ENCODE results near the gene ZNF688.
A peak's percentile ranks its signal among the peaks of the same experiment; 100 is the strongest.
"Not testable (repeated sequence)": the region's sequence is repeated elsewhere in the genome, so short reads cannot be mapped to it uniquely, and the experiment has no call there.

The ZNF688 gene

GRCh38 chr16:30571445-30572322 is at the start of gene ZNF688:
TSS of gene ZNF688 (minus strand) at chr16:30571714. CDS start at chr16:30571629, 85 bp downstream.
- DNase-seq, result peak; percentile 98

DNA sequence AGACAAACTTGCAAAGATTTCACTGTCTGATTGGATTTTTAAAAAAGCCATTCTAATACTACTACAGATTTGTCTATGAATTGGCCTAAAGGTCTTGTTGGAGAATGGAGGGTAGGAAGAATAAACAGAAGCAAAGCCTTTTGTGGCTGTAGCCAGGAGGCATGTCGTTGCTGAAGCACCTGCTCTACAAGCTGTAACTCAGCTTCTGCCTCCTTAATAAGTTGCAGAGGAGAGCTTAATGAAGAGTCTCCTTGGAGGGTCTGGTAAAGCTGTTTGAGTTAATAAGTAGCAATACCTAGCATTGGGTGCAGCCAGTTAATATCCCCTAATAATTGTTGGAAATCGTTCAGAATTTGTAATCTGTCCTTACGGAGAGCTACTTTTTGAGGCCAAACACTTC is 48.7 kb upstream of the ZNF688 start:
- no peak for DNase-seq

DNA sequence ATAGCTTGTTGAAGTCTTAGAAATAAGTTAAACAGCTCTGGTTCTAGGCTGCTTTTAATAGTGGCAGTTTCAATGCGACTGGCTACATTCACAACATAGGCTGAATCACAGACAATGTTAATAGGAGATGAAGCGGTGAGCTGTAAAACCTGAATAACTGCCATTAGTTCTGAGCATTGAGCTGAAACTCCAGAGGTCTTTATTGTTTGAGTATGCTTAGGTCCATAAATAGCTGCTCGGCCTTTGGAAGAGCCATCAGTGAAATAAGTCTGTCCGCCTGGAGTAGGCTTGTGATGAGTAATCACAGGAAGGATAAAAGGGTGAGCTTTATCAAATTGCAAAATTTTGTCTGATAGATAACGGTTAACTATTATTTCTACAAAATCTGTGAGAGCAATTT is 48.1 kb upstream of the ZNF688 start:
- DNase-seq, result no peak

GRCh38 chr16:30619202-30619601 is 47.7 kb upstream of the ZNF688 start:
- DNase-seq, result no peak

GRCh38 chr16:30615358-30616091 is 44.0 kb upstream of the ZNF688 start:
- DNase-seq, result peak; percentile 85

DNA sequence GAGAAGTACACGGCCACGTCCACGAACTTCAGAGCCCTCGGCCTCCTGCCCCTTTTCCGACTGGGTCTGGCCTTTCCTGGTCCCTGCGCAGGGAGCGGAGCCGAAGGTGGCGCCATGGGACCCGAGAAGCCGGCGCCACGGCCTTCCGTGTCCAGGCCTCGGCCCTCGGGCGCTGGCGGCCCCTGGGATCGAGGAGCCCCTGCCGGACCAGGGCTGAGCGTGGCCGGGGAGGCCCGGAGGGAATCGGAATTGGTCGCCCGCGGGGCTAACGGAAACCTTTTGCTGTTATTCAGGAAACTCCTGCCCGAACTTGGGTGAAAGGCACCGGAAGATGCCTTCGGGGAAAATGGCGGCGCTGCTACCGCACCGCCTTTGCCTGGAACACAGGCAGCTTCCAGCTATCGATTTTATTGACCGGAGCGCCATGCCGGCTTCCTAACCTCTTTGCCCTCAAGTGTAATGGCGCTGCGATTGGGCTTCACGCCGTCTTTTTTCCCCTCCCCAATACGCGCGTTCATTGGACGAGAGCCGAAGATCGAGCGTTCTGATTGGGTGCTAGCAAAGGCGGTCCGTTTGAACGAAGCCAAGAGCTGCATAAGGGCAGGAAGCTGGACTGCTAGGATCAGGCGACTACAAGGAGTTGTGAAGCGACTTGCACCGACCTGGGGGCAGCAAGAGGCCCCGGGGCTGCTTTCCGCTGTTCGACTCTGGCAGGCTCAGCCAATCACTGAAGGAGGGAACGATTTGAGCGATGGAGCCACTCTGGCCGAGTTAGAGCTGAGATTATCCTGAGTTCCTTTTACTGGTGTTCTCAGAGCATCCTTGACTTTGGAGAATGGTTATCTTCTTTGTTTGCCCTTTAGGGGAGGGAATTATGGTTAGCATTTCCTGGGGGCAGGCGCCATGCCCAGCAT is 38.7 kb upstream of the ZNF688 start, which contains the start of gene ZNF689:
Gene ZNF689 (minus strand): TSS at position 464 of the 914 bp plus-strand sequence. CDS start 348 bp downstream, at position 116.
- DNase-seq, result peak; percentile 93

GRCh38 chr16:30609002-30609925 is 37.8 kb upstream of the ZNF688 start:
- DNase-seq, result peak; percentile 44

DNA sequence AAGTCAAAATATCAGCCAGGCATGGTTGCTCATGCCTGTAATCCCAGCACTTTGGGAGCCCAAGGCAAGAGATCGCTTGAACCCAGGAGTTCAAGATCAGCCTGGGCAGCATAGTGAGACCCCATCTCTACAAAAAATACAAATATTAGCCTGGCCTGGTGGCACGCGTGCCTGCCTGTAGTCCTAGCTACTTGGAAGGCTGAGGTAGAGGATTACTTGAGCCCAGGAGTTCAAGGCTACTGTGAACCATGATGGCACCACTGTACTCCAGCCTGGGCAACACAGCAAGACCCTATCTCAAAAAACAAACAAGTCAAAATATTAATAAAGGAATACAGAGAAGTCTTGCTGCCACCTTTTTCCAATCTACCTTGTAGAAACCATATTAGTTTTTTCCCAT is 34.5 kb upstream of the ZNF688 start:
- DNase-seq, result no peak

DNA sequence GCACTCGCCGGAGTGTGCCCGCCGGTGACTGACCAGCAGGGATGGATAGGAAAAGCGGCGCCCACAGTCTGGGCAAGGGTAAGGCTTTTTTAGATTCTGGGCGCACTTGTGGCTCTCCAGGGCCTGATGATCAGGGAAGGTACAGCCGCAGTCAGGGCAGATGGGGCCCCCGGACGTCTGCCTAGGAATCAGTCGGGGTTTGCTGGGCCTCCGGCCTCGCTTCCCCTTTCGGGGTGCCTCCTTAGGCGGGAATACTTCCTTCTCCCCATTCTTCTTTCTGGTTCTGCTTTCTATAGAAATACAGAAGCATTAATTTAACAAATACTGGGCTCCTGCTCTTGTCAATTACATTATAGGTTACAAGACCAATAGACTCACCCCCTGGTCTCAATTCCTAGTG is 33.6 kb upstream of the ZNF688 start:
- no peak for DNase-seq

DNA sequence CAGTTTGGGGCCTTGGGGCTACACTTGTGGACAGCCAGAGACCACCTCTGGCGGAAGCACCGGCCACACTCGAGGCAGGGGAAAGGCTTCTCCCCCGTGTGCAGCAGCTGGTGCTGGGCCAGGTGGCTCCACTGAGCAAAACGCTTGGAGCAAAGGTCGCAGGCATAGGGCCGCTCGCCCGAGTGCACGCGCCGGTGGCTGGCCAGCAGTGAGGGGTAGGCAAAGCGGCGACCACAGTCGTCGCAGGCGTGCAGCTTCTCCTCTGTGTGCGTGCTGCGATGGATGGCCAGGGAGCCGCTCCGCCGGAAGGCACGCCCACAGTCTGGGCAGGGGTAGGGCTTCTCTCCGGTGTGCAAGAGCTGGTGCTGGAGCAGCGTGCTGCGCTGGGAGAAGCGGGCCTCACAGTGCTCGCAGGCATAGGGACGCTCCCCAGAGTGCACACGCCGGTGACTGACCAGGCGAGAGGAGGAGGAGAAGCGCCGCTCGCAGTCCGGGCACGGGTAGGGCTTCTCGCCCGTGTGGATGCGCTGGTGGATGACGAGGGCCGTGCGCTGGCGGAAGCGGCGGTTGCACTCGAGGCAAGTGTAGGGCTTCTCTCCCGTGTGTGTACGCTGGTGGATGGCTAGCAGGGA is 32.9 kb upstream of the ZNF688 start:
- DNase-seq, result no peak

GRCh38 chr16:30603945-30604315 is 32.4 kb upstream of the ZNF688 start:
- no peak for DNase-seq

DNA sequence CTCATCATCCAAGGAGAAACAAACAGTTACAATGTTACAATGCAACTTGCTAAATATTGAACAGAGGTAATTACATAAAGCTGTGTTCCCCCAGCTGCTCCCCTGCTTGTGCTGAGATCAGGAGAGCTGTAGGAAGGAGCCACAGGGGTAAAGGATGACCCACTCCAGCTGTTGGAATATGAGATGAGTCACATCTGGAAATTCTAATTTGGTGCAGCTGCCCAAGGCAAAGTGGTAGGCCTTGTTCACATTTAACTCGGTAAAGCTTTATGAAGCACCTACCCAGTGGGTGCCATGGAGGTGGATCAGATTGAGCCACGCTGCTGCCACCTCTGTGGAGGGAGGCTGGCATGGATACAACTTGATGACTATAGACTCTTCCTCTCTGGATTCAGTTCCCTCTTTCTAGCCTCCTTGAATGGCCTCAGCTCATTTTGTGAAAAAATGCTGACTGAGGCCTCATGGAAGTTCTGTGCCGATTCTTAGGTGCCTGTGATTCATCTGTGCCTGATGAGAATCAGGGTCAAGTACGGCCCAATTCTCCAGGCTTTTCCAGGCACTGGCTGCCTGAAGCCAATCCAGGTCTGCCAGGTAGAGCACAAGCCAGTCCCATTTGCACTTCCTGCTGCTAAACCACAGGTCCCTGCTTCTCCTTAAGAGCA is 31.2 kb upstream of the ZNF688 start:
- no peak for DNase-seq

DNA sequence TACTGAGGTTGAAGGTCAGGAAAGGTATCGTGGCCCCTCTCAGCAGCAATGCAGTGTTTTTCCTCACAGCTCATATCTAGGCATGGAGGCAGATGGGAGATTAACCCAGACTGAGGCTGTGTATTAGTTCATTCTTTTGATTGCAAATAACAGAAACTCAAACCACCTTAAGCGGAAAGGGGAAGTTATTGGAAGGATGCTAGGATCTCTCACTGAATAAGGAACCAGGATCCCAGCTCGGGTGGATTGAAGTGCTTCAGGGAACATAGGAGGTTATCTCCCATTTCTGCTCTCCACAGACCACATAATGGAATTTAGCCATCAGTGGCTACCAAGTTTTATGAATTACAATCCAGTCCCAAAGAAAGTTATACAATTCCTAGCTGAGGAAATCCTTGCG is 30.5 kb upstream of the ZNF688 start:
- DNase-seq, result no peak

DNA sequence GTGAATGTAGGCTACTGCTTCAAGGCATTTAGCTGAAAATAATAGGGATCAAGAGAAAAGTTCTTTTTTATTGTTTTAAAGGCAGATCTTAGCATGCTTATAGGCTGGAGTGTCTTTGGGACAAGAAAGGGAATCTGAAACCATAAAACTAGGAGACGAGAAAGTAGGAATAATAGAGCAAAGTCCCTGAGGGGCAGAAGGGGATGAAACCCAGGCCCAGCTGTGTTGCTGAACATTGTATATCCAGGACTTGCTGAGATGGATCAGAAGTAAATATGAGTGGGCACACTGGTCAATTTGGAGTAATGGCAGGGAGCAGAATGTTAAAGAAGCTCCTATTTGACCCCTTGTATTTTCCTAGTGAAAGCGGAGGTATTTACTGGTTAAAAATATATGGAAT is 29.4 kb upstream of the ZNF688 start:
- DNase-seq, result no peak

DNA sequence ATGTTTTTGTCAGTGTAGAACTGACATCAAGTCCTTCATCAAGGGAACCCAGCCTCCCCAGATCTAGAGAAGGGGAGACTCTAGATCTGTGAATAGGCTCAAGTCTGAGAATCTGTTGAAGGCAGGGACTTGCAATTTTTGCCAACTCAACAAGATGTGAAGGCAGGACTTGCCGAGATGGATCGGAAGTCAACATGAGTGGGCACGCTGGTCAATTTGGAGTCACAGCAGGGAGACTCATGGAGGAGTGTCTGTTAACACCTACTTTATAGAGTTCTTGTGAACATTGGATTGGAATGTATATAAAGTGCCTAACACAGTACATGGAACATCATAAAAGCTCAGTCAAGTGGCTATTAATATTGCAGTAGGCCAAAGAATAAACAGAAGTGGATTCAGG is 28.7 kb upstream of the ZNF688 start:
- DNase-seq, result peak; percentile 18

DNA sequence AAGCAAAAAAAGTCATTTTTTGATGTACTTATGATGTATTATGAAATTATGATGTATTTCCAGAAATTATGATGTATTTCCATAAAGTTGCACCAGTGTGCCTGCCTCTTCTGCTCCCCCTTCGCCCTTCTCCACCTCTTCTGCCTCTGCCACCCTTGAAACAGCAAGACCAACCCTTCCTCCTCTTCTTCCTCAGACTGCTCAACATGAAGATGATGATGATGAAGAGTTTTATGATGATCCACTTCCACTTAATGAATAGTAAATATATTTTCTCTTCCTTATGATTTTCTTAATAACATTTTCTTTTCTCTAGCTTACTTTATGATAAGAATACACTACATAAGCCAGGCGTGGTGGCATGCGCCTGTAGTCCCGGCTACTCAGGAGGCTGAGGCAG is 21.4 kb upstream of the ZNF688 start:
- no peak for DNase-seq

- DNase-seq, result not testable (repeated sequence)
Observed at GRCh38 chr16:30590869-30591268, 19.4 kb upstream of the ZNF688 start.

DNA sequence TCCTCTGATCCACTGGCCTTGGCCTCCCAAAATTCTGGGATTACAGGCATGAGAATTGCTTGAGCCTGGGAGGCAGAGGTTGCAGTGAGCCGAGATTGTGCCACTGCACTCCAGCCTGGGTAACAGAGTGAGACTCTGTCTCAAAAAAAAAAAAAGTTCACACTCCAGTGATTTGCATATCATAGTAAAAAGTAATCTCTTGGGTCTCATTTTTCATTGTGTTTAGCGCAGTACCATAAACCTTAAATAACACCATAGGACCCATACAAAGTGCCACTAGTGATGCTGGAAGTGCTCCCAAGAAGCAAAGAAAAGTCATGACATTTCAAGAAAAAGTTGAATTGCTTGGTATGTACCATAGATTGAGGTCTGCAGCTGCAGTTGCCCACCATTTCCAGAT is 18.1 kb upstream of the ZNF688 start:
- not testable (repeated sequence) for DNase-seq

DNA sequence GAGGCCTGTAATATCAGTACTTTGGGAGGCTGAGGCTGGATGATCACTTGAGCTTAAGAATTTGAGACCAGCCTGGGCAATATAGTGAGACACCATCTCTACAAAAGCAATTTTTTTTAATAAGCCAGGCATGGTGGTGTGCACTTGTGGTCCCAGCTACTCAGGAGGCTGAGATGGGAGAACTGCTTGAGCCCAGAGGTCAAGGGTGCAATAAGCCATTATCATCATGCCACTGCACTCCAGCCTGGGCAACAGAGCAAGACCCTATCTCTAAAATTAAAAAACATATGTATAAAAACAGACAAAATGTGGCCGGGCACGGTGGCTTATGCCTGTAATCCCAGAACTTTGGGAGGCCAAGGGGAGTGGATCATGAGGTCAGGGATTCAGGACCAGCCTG is 17.1 kb upstream of the ZNF688 start:
- DNase-seq, result no peak

DNA sequence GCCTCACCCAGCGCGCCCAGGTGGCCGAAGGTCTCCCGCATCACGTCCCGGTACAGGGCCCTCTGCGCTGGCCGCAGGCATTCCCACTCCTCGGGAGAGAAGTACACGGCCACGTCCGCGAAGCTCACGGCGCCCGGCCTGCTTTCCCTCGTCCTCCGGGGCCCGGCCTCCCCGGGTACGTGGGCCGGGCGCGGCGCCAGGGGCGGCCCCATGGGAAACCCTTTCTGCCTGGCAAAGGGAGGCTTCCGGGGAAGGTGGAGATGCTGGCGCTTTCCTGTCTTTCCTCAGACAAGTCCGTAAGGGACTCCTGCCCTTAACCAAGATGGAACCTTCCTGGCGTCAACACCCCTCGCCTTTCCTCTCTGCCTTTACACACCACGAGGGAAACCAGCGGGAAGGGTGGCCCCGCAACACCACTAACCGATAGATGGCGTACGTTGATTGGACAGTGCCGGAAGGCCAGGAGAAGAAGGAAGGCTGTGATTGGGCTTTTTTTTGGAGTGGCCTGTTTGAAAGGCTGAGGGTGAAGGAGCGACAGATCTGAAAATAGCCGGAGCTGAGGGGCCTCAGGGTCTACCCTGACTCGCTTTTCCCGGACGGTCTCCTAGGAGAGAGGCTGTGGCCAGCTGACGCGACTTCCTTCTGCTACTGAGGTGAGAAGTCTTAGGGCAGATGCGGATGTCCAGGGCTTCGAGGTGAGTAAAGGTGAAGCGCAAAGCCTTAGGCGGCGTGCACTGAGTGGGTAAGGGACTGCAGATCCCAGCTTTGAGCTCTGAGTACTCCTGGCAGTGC is 14.1 kb upstream of the ZNF688 start, which contains the start of gene ZNF785:
Gene ZNF785 (minus strand): TSS at position 298 of the 792 bp plus-strand sequence. CDS start 86 bp downstream, at position 212.
- peak; percentile 99 for DNase-seq

Data from NCI-H1105 treated with DMSO at 0.1 percent for 48 hours (cell line).